Loucy (cell line): Measurements from ENCODE around the gene SMIM17.

ENCODE experiments used
- H2AFZ ChIP-seq: fragments of 200-600 bp; sonication (generic); 2 replicates; pipeline ENCODE4 v1.6.0; 2016; ENCODE audit warnings: antibody characterized with exemption, mild to moderate bottlenecking, low read length, moderate library complexity
- H3F3A ChIP-seq: fragments of 200-600 bp; 2 replicates; pipeline ENCODE4 v1.6.0; 2016; ENCODE audit warnings: antibody characterized with exemption, low read depth, mild to moderate bottlenecking
- H3K27me3 ChIP-seq: fragments of 200-600 bp; sonication (generic); 2 replicates; pipeline ENCODE4 v1.6.1; 2014; ENCODE audit warnings: low read length, mild to moderate bottlenecking; ENCODE audit not compliant: insufficient read depth, poor library complexity, severe bottlenecking
- H3K36me3 ChIP-seq: fragments of 200-600 bp; sonication (generic); 2 replicates; pipeline ENCODE4 v1.6.1; 2016; ENCODE audit warnings: low read length; ENCODE audit not compliant: insufficient read depth
- H3K4me1 ChIP-seq: fragments of 200-600 bp; sonication (generic); 2 replicates; pipeline ENCODE4 v1.5.1; 2014; ENCODE audit warnings: low read length, mild to moderate bottlenecking; ENCODE audit not compliant: insufficient read depth, poor library complexity, severe bottlenecking
- H3K4me2 ChIP-seq: fragments of 200-600 bp; sonication (generic); 2 replicates; pipeline ENCODE4 v1.6.0; 2014; ENCODE audit warnings: antibody characterized with exemption, low read length, low read depth, mild to moderate bottlenecking; ENCODE audit not compliant: poor library complexity, severe bottlenecking
- H3K4me3 ChIP-seq: fragments of 200-600 bp; sonication (generic); 2 replicates; pipeline ENCODE4 v1.5.1; 2014; ENCODE audit warnings: low read length, mild to moderate bottlenecking, mixed read lengths; ENCODE audit not compliant: poor library complexity, severe bottlenecking
- H3K79me2 ChIP-seq: fragments of 200-600 bp; sonication (generic); 2 replicates; pipeline ENCODE4 v1.6.1; 2014; ENCODE audit warnings: low read length; ENCODE audit not compliant: insufficient read depth
- H3K9ac ChIP-seq: fragments of 200-600 bp; sonication (generic); 2 replicates; pipeline ENCODE4 v1.6.0; 2014; ENCODE audit warnings: mild to moderate bottlenecking, low read depth, low read length, moderate library complexity; ENCODE audit not compliant: poor library complexity, severe bottlenecking
- H3K9me2 ChIP-seq: fragments of 200-600 bp; sonication (generic); replicated peaks from 2 replicates; pipeline ENCODE4 v1.6.1; 2016; ENCODE audit warnings: low read depth, low read length, mixed read lengths
- H3K9me3 ChIP-seq: fragments of 200-600 bp; sonication (generic); 2 replicates; pipeline ENCODE4 v1.6.1; 2014; ENCODE audit warnings: mild to moderate bottlenecking, antibody characterized with exemption, low read length, low read depth; ENCODE audit not compliant: insufficient read depth
- H4K20me1 ChIP-seq: fragments of 200-600 bp; sonication (generic); 2 replicates; pipeline ENCODE4 v1.6.0; 2014; ENCODE audit warnings: antibody characterized with exemption, low read length, mild to moderate bottlenecking; ENCODE audit not compliant: insufficient read depth, poor library complexity, severe bottlenecking
- CTCF ChIP-seq: fragments of 200-600 bp; sonication (generic); conservative IDR thresholded peaks from 2 replicates; pipeline ENCODE4 v1.5.1; 2014; ENCODE audit warnings: mild to moderate bottlenecking, antibody characterized with exemption, low read length
- EZH2phosphoT487 ChIP-seq: fragments of 200-600 bp; IDR thresholded peaks from 2 replicates; pipeline ENCODE4 v1.6.1; 2018; ENCODE audit warnings: antibody characterized with exemption, mild to moderate bottlenecking, moderate library complexity, borderline replicate concordance

The SMIM17 gene

GRCh38 chr19:56690670-56691069 is 47.7 kb downstream of the SMIM17 start:
- Histone ChIP-seq H3K9me3 (peaks cover 4% of the 10 kb centered on the region; the same call in 1 of the 2 replicates), H3F3A (no peaks in the 10 kb centered on the region), H3K36me3 (no peaks in the 10 kb centered on the region), H3K4me3 (no peak overlapping the region), H3K4me1 (no peaks in the 10 kb centered on the region), H3K27me3 (no peaks in the 10 kb centered on the region), H4K20me1 (no peaks in the 10 kb centered on the region), H3K9me2 (no peaks in the 10 kb centered on the region), H3K79me2 (no peaks in the 10 kb centered on the region), H3K4me2 (no peak overlapping the region), H3K9ac (no peak overlapping the region), H2AFZ (no peak overlapping the region)
- no peak for TF ChIP-seq CTCF
- no peak for TF ChIP-seq EZH2phosphoT487

GRCh38 chr19:56692206-56692895 is 49.4 kb downstream of the SMIM17 start:
- no peaks in the 10 kb centered on the region for H3F3A ChIP-seq
- H3K36me3 ChIP-seq: no peaks in the 10 kb centered on the region
- no peak overlapping the region for H2AFZ ChIP-seq
- no peaks in the 10 kb centered on the region for H4K20me1 ChIP-seq
- no peaks in the 10 kb centered on the region for H3K4me1 ChIP-seq
- H3K79me2 ChIP-seq: no peaks in the 10 kb centered on the region
- no peaks in the 10 kb centered on the region for H3K9me2 ChIP-seq
- no peaks in the 10 kb centered on the region; the same call in 1 of the 2 replicates for H3K9me3 ChIP-seq
- H3K4me3 ChIP-seq: no peak overlapping the region
- H3K4me2 ChIP-seq: no peak overlapping the region
- H3K27me3 ChIP-seq: no peaks in the 10 kb centered on the region
- H3K9ac ChIP-seq: no peak overlapping the region
- TF ChIP-seq CTCF (no peak), EZH2phosphoT487 (no peak)

- TF ChIP-seq EZH2phosphoT487 (no peak), CTCF (no peak)
- Histone ChIP-seq H3F3A (no peaks in the 10 kb centered on the region), H3K4me1 (no peaks in the 10 kb centered on the region), H2AFZ (no peak overlapping the region), H3K9me2 (no peaks in the 10 kb centered on the region), H3K9ac (no peak overlapping the region), H3K27me3 (no peaks in the 10 kb centered on the region), H3K9me3 (no peaks in the 10 kb centered on the region), H4K20me1 (no peaks in the 10 kb centered on the region), H3K36me3 (no peaks in the 10 kb centered on the region), H3K4me3 (no peak overlapping the region), H3K4me2 (no peak overlapping the region), H3K79me2 (no peaks in the 10 kb centered on the region)
These were observed 56.6 kb downstream of the SMIM17 start for GRCh38 chr19:56699552-56699951.
